Measurements from ENCODE around the gene ASXL3.

Gene ASXL3

DNA sequence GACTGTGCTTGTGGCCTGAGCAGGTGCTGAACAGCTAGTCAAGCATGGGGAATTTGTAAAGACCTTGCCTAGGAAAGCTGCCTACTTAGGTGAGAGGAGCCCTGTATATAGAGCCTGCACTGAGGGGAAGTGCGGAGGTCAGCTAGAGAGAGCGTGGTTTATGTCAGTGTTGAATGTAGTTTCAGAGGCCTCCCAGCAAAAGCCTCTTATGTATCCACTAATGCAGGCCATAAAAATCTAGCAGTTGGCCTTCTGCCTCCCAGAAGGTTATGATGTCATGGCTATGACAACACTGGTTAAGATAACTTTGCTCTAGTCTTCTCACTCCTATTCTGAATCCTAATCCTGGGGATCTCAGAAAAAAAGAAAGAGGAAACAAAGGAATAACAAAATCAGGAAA lies 88.9 kb downstream of the ASXL3 start (continued):
- TF ChIP-seq, protein P1, sequence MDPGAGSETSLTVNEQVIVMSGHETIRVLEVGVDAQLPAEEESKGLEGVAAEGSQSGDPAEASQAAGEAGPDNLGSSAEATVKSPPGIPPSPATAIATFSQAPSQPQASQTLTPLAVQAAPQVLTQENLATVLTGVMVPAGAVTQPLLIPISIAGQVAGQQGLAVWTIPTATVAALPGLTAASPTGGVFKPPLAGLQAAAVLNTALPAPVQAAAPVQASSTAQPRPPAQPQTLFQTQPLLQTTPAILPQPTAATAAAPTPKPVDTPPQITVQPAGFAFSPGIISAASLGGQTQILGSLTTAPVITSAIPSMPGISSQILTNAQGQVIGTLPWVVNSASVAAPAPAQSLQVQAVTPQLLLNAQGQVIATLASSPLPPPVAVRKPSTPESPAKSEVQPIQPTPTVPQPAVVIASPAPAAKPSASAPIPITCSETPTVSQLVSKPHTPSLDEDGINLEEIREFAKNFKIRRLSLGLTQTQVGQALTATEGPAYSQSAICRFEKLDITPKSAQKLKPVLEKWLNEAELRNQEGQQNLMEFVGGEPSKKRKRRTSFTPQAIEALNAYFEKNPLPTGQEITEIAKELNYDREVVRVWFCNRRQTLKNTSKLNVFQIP (CRISPR knock-in tag; IDR thresholded peaks at IDR 0.05; ENCODE audit: borderline replicate concordance, low read depth): no peak

DNA sequence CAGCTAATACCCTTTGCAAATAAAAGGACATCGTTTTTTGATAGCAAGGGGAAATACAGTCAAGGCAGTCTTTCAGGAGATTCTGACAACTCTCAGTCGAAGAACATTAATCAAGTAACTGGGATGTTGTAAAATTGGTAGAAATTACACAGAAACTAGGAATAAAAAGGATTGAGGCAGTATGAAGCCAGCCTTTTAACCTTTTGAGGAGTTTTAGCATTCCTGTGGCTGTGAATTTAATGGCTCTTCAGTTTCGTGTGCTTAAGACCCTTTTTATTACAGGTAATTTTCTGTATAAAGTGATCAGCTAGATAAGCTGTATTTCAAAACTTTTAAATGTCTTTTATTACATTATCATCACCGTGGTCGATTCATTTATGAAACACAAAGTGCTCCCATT lies 91.6 kb downstream of the ASXL3 start:
- TF ChIP-seq, protein P2, sequence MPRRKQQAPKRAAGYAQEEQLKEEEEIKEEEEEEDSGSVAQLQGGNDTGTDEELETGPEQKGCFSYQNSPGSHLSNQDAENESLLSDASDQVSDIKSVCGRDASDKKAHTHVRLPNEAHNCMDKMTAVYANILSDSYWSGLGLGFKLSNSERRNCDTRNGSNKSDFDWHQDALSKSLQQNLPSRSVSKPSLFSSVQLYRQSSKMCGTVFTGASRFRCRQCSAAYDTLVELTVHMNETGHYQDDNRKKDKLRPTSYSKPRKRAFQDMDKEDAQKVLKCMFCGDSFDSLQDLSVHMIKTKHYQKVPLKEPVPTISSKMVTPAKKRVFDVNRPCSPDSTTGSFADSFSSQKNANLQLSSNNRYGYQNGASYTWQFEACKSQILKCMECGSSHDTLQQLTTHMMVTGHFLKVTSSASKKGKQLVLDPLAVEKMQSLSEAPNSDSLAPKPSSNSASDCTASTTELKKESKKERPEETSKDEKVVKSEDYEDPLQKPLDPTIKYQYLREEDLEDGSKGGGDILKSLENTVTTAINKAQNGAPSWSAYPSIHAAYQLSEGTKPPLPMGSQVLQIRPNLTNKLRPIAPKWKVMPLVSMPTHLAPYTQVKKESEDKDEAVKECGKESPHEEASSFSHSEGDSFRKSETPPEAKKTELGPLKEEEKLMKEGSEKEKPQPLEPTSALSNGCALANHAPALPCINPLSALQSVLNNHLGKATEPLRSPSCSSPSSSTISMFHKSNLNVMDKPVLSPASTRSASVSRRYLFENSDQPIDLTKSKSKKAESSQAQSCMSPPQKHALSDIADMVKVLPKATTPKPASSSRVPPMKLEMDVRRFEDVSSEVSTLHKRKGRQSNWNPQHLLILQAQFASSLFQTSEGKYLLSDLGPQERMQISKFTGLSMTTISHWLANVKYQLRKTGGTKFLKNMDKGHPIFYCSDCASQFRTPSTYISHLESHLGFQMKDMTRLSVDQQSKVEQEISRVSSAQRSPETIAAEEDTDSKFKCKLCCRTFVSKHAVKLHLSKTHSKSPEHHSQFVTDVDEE (CRISPR knock-in tag; IDR thresholded peaks at IDR 0.05): no peak
- ATAC-seq: no peak

DNA sequence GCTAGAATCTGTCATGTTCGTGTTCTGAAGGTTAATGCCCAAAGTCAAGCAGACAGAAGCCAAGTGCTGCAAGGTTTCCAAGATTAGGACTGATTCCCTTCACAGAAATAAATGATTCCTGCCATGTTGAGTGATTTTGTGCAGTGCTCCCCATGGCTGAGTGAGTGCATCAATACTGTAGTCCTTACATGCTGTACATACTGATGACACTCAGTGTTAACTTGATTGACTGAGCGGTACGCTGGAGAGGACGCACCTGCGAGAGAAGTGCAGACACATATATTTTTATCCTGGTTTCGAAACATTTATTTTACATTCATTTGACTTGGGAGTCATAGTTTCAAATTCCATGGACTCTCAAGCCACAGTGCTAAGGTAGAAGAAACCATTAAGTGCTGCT lies 92.0 kb downstream of the ASXL3 start:
- no peak for ATAC-seq
- TF ChIP-seq, protein P2 (CRISPR knock-in tag; IDR thresholded peaks at IDR 0.05): no peak
- no peak for TF ChIP-seq ZFP30 (CRISPR knock-in tag; IDR thresholded peaks at IDR 0.05)
- TF ChIP-seq BACH2 (CRISPR knock-in tag; IDR thresholded peaks at IDR 0.05; ENCODE audit: borderline replicate concordance): no peak
- TF ChIP-seq OSR1 (CRISPR knock-in tag; IDR thresholded peaks at IDR 0.05): no peak
- TF ChIP-seq ARNTL (CRISPR knock-in tag; IDR thresholded peaks at IDR 0.05; ENCODE audit: borderline replicate concordance, low read depth): no peak
- no peak for TF ChIP-seq PPARA (CRISPR knock-in tag; IDR thresholded peaks at IDR 0.05; ENCODE audit: borderline replicate concordance)
- TF ChIP-seq GLIS3 (CRISPR knock-in tag; IDR thresholded peaks at IDR 0.05): no peak
- TF ChIP-seq ZFP3 (CRISPR knock-in tag; IDR thresholded peaks at IDR 0.05): no peak
- TF ChIP-seq TOX (CRISPR knock-in tag; IDR thresholded peaks at IDR 0.05; ENCODE audit: borderline replicate concordance): no peak
- TF ChIP-seq ZC3H10 (CRISPR knock-in tag; IDR thresholded peaks at IDR 0.05): no peak
- TF ChIP-seq ZNF8 (CRISPR knock-in tag; IDR thresholded peaks at IDR 0.05): no peak
- TF ChIP-seq TCF4 (CRISPR knock-in tag; IDR thresholded peaks at IDR 0.05; ENCODE audit: borderline replicate concordance): no peak
- no peak for TF ChIP-seq ESRRG (CRISPR knock-in tag; IDR thresholded peaks at IDR 0.05)
- TF ChIP-seq, protein P3, sequence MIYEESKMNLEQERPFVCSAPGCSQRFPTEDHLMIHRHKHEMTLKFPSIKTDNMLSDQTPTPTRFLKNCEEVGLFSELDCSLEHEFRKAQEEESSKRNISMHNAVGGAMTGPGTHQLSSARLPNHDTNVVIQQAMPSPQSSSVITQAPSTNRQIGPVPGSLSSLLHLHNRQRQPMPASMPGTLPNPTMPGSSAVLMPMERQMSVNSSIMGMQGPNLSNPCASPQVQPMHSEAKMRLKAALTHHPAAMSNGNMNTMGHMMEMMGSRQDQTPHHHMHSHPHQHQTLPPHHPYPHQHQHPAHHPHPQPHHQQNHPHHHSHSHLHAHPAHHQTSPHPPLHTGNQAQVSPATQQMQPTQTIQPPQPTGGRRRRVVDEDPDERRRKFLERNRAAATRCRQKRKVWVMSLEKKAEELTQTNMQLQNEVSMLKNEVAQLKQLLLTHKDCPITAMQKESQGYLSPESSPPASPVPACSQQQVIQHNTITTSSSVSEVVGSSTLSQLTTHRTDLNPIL (CRISPR knock-in tag; IDR thresholded peaks at IDR 0.05; ENCODE audit: low read depth): no peak
- no peak for TF ChIP-seq SNAI2 (CRISPR knock-in tag; IDR thresholded peaks at IDR 0.05)
- no peak for TF ChIP-seq CSDC2 (CRISPR knock-in tag; IDR thresholded peaks at IDR 0.05)
- no peak for TF ChIP-seq ZNF70 (CRISPR knock-in tag; IDR thresholded peaks at IDR 0.05)

DNA sequence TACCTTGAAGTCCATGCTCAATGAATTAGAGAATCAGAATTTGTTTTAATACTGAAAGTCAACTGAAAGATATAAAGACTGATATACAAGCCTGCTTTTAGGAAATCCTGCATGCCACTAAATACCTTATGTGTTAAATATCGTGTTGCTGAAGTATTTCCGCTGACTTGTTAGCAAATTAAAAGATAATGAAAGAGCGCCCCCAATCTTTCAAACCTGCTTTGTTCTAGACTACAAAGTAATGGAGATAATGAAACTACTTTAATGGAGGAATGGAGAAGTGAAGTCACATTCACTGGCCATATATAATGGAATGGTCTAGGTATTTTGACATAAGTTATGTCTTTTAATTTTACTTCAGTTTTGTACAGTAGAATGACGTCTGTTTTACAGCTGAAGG lies 95.7 kb downstream of the ASXL3 start:
- ATAC-seq: no peak
- TF ChIP-seq ZNF565 (CRISPR knock-in tag; conservative IDR thresholded peaks at IDR 0.05; ENCODE audit: low read depth) (no peak), RARB (CRISPR knock-in tag; IDR thresholded peaks at IDR 0.05) (no peak), GLIS3 (CRISPR knock-in tag; IDR thresholded peaks at IDR 0.05) (no peak), TOX (CRISPR knock-in tag; IDR thresholded peaks at IDR 0.05; ENCODE audit: borderline replicate concordance) (no peak), ZFP30 (CRISPR knock-in tag; IDR thresholded peaks at IDR 0.05) (no peak)
- TF ChIP-seq, protein P1 (CRISPR knock-in tag; IDR thresholded peaks at IDR 0.05; ENCODE audit: borderline replicate concordance, low read depth): no peak
- TF ChIP-seq, protein P2 (CRISPR knock-in tag; IDR thresholded peaks at IDR 0.05): no peak
- TF ChIP-seq, protein P4, sequence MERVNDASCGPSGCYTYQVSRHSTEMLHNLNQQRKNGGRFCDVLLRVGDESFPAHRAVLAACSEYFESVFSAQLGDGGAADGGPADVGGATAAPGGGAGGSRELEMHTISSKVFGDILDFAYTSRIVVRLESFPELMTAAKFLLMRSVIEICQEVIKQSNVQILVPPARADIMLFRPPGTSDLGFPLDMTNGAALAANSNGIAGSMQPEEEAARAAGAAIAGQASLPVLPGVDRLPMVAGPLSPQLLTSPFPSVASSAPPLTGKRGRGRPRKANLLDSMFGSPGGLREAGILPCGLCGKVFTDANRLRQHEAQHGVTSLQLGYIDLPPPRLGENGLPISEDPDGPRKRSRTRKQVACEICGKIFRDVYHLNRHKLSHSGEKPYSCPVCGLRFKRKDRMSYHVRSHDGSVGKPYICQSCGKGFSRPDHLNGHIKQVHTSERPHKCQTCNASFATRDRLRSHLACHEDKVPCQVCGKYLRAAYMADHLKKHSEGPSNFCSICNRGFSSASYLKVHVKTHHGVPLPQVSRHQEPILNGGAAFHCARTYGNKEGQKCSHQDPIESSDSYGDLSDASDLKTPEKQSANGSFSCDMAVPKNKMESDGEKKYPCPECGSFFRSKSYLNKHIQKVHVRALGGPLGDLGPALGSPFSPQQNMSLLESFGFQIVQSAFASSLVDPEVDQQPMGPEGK (CRISPR knock-in tag; IDR thresholded peaks at IDR 0.05; ENCODE audit: borderline replicate concordance): no peak
